ENCODE results near the gene CAPNS1.

DNA sequence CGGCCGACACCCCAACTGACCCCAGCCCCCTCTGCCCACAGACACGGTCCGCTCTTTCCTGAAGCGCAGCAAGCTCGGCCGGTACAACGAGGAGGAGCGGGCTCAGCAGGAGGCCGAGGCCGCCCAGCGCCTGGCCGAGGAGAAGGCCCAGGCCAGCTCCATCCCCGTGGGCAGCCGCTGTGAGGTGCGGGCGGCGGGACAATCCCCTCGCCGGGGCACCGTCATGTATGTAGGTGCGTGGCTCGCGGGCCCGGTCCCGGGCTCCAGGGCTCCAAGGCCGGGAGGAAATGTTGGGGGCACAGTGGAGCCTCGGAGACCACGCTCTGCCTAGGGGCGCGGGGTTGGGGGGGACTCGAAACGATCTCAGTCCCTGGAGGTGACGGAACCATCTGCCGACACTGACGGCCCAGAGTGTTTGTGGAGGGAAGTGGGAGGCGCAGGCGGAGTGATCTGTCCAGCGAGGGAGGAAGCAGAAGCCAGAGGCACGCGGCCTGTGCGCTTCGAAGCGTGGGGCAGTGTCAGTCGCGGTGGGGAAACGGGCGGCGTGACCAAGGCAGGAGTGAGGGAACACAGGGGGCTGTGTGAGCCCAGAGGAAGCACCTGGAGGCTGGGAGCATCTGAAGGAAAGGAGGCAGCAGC lies 18.3 kb upstream of the CAPNS1 start:
- no peak for TF ChIP-seq CTCF (IDR thresholded peaks at IDR 0.05 in 4 of 5, conservative IDR thresholded peaks at IDR 0.05 in 1 of 5)
- TF ChIP-seq POLR2A (IDR thresholded peaks at IDR 0.05), result no peak

Data from gastrocnemius medialis (tissue), 4 donors.